HCT116 (cell line): Measurements from ENCODE around the gene ACKR3.

Experiments used
- ELF1 ChIP-seq: IDR thresholded peaks from 2 replicates; pipeline ENCODE4 v1.6.1; 2012; ENCODE audit warnings: low read depth, borderline replicate concordance
- TF ChIP-seq, protein P1 (sequence below): IDR thresholded peaks from 2 replicates; pipeline ENCODE4 v1.6.1; 2012

DNA sequence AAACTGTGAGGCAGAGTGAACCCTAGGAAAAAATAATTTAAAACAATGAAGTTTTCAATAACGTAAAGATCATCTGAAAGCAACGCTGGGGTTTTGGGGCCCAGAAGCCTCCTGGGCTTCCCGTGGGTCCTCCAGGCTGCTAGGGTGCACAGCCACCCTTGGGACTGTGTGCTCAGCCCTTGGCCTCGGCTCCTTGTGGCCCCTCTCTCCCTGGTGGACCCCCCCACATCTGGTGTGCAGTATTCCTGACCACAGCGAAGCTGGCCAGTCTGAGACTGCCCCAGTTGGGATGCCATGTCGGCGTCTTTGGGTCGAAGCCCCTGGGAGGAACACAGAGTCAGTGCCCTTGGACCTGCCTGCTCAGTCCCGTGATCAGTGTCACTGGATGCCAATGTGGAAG lies 53.0 kb downstream of the ACKR3 start:
- TF ChIP-seq ELF1, result no peak
- TF ChIP-seq, protein P1, sequence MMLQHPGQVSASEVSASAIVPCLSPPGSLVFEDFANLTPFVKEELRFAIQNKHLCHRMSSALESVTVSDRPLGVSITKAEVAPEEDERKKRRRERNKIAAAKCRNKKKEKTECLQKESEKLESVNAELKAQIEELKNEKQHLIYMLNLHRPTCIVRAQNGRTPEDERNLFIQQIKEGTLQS, result no peak
